Memory B cell (primary cell): ENCODE data around the gene IRAK3.
A peak's percentile ranks its signal among the peaks of the same experiment; 100 is the strongest.
"Not testable (repeated sequence)": the region's sequence is repeated elsewhere in the genome, so short reads cannot be mapped to it uniquely, and the experiment has no call there.

Experiments
- ATAC-seq: fragments of 150-1000 bp; cut with Tn5 transposase; 2 replicates; pipeline ENCODE4 v1.10.0; 2021; ENCODE audit warnings: low read depth, mild to moderate bottlenecking, moderate library complexity
- DNase-seq, 2 donors: peaks; one replicate each; pipeline ENCODE4 v3.0.0; 2022; ENCODE audit warnings: low spot score in 2 of 2
- H3K27ac Mint-ChIP-seq: one replicate; pipeline ENCODE4 v1.8.0; 2022; ENCODE audit warnings: mild to moderate bottlenecking, moderate library complexity, mixed read lengths
- H3K27me3 Mint-ChIP-seq: one replicate; pipeline ENCODE4 v1.8.0; 2022; ENCODE audit warnings: mixed read lengths
- H3K36me3 Mint-ChIP-seq: one replicate; pipeline ENCODE4 v1.8.0; 2022; ENCODE audit warnings: mild to moderate bottlenecking, mixed read lengths
- H3K4me1 Mint-ChIP-seq: one replicate; pipeline ENCODE4 v1.8.0; 2022; ENCODE audit warnings: mixed read lengths
- H3K4me3 Mint-ChIP-seq: one replicate; pipeline ENCODE4 v1.8.0; 2022; ENCODE audit warnings: mild to moderate bottlenecking, moderate library complexity, mixed read lengths
- H3K9me3 Mint-ChIP-seq: one replicate; pipeline ENCODE4 v1.8.0; 2022; ENCODE audit warnings: mixed read lengths

Gene IRAK3

DNA sequence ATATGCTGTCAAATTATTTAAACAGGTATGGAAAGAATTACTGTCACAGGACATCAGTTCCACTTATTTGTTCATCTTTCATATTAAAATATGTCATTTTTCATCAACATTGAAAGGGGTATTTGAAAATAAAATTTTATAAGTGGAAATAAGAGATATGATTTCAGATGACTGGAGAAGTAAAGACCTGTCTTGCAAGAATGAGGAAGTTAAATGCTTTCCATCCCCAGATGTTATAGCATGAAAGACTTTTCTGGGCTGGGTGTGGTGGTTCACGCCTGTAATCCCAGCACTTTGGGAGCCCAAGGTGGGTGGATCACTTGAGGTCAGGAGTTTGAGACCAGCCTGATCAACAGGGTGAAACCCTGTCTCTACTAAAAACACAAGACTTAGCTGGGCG is 22.6 kb downstream of the IRAK3 start:
- H3K4me1 Mint-ChIP-seq, H3K27me3 Mint-ChIP-seq, H3K36me3 Mint-ChIP-seq, DNase-seq, H3K4me3 Mint-ChIP-seq, H3K27ac Mint-ChIP-seq, H3K9me3 Mint-ChIP-seq: not testable (repeated sequence)
- ATAC-seq: peak; percentile 42

DNA sequence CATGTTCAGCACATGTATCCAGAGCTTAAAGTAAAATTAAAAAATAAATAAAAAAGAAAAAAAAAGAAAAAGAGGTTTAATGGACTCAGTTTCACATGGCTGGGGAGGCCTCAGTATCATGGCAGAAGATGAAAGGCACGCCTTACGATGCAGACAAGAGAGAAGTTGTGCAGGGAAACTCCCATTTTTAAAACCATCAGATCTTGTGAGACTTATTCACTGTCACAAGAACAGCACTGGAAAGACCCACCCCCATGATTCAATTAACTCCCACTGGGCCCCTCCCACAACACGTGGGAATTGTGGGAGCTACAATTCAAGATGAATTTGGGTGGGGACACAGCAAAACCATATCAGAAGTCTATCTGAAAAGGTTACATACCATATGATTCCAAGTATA is 24.0 kb downstream of the IRAK3 start:
- H3K4me3 Mint-ChIP-seq, ATAC-seq, H3K27ac Mint-ChIP-seq, DNase-seq, H3K9me3 Mint-ChIP-seq, H3K27me3 Mint-ChIP-seq, H3K36me3 Mint-ChIP-seq: not testable (repeated sequence)
- peaks cover 16% of the 10 kb centered on the region for H3K4me1 Mint-ChIP-seq

DNA sequence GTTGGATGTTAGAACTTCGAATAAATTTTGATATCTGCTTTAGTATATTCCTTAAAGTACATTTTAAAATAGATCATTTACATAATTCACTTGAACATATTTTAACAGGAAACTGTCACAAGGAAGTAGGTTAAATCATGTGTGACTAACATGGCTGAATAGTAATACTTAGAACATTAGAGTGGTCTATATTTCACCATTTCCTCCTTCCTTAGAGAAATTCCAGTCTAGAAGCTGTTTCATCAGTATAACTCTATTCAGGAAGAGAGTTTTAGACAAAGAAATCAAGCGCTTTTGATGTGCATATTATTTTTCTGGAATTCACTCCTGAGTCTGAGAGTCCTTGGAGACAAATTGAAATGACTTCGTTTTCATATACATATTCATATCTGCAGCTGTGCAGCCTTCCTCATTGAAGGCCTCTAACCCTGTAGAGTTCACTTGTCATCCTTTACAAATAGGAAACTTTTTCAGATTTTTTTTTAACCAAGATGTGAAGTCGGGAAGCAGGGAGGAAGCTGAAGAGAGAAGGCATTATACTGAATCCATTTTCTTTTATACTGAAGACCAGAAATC is 28.4 kb downstream of the IRAK3 start:
- Mint-ChIP-seq H3K9me3 (peaks cover 4% of the 10 kb centered on the region), H3K27ac (peak overlapping the region; percentile 85), H3K36me3 (peaks cover 6% of the 10 kb centered on the region), H3K27me3 (no peaks in the 10 kb centered on the region), H3K4me1 (peaks cover 12% of the 10 kb centered on the region), H3K4me3 (peak overlapping the region; percentile 29)
- ATAC-seq (peak; percentile 78), DNase-seq (no peak)

- Mint-ChIP-seq H3K36me3 (no peaks in the 10 kb centered on the region), H3K27ac (no peak overlapping the region), H3K4me1 (peaks cover 3% of the 10 kb centered on the region), H3K27me3 (peaks cover 6% of the 10 kb centered on the region), H3K4me3 (no peak overlapping the region), H3K9me3 (no peaks in the 10 kb centered on the region)
- ATAC-seq (no peak), DNase-seq (no peak)
Observed at GRCh38 chr12:66228462-66228861, 39.4 kb downstream of the IRAK3 start.

DNA sequence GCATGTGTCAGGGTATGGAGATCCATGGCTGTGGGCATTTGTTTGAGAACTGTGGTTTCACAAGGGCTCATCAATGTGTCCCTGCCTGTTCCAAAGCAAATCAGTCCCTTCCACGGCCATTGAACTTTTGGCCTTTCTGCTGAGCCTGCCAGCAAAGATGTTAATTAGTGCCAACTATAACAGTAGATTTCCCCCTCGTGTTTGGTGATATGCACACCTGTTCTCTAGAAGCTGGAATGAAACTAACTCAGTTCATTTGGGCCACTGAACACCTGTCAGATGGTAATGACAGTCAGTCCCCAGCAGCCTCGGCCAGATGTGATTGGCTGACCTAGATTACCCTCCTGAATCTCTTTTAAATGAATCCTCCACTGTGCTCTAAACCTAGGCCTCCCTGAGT is 43.2 kb downstream of the IRAK3 start:
- peaks cover 3% of the 10 kb centered on the region for H3K27me3 Mint-ChIP-seq
- DNase-seq: no peak
- ATAC-seq: no peak
- peaks cover 13% of the 10 kb centered on the region for H3K4me1 Mint-ChIP-seq
- H3K36me3 Mint-ChIP-seq: no peaks in the 10 kb centered on the region
- no peaks in the 10 kb centered on the region for H3K9me3 Mint-ChIP-seq
- no peak overlapping the region for H3K27ac Mint-ChIP-seq
- no peak overlapping the region for H3K4me3 Mint-ChIP-seq

DNA sequence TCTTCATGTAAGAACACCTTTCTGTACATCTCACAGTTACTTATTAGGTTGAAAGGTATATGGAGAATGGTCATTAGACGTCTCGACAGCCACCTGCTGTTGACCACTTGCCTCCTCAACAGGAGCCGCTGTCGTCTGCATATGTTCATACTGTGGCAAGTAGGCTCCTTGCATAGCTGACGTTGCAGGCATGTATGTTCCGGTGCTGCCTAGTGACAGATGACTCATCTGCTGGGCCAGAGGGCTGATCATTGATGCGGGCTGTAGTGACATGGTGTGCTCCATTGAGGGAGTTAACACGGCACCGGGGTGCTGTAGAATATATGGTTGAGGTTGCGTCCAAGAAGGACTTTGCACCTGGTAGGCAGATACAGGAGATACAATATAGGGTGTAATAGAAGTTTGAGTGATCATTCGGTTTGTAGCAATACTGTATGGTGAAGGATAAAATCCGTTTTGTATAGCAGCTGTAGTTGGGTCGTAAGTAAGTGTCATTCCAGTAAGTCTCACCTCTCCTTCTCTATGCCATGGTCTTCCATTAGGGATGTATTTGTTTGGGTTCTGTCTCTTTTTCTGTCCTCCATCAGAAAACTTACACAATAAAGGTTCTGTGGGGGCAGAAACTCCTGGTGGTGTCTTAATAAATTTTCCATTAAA is 45.2 kb downstream of the IRAK3 start:
- H3K4me3 Mint-ChIP-seq: peak overlapping the region; percentile 78
- not testable (repeated sequence) for H3K9me3 Mint-ChIP-seq, H3K36me3 Mint-ChIP-seq, H3K27me3 Mint-ChIP-seq
- peak; percentile 89 for ATAC-seq
- peak; percentile 60 to 70 for DNase-seq
- peak overlapping the region; percentile 68 for H3K27ac Mint-ChIP-seq
- peaks cover 13% of the 10 kb centered on the region for H3K4me1 Mint-ChIP-seq

DNA sequence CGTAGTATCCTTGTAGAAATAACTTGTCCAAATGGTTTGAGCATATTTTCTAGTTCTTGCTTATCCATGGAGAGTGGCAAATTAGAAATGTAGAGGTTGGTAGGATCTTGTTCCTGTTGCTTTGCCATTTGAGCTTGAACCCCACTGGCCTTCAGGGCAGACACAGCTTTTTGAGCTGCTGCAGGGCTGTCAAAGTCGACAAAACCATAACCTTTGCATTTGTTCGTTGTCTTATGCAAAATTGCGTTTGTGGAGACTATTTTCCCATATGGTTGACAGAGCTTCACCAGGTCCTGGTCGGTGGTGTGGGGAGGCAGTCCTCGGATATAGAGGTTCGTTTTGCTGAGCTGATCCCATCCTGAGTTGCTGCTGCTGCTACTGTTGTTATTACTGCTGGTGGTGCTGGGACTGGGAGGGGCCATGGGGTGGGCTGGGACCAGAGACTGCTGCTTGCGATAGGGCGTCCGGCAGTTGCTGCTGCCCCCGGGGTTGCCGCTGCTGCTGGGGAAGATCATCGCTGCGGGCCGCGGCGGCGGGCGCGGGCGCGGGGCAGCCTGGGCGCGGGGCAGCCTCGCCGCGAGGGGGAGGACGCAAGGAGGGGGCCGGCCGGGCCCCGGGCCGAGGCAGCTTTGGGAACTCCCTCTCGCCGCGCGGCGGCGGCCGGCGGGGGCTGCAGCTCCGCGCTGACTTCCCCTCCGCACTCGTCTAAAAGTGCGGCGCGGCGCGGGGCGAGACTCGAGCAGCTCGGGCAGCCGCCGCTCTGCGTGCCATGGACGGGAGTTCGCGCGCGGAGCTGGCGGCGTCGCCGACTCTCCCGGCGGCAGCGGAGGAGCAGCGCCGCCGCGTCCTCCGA is 46.0 kb downstream of the IRAK3 start:
- H3K27me3 Mint-ChIP-seq, H3K9me3 Mint-ChIP-seq, H3K36me3 Mint-ChIP-seq: not testable (repeated sequence)
- Mint-ChIP-seq H3K27ac (peak overlapping the region; percentile 68), H3K4me3 (peak overlapping the region; percentile 78), H3K4me1 (peaks cover 13% of the 10 kb centered on the region)
- ATAC-seq: peak; percentile 68
- DNase-seq: peak; percentile 39 to 59

DNA sequence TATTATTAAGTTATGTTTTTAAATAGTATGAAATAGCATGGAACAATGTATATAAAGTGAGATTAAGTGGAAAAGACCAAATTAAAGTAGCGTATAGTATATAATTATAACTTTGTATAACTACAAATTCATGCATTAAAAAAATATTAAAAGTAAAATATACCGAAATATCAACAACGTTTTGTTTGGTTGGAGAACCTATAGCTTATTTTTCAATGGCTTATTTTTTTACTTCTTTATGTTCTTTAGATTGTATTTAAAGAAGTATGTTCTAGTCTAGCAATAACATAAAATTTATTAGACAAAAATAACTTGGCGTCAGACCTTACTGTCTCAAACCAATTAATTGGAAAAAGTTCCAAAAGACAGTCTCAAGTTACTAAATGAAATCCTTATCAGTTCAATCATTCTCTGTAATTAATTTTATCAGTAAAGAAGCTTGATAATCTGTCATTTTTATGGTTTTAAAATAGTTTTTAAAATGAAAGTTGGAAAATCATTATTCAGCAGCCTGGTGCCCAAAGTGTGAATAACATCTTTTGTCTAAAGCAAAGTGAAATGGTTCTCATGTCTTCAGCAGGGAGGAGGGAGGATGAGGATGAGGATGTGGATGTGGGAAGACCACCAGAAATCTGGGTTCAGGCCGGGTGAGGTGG is 46.7 kb downstream of the IRAK3 start:
- ATAC-seq (no peak), DNase-seq (no peak)
- Mint-ChIP-seq H3K27me3 (peaks cover 1% of the 10 kb centered on the region), H3K4me1 (peaks cover 13% of the 10 kb centered on the region), H3K27ac (no peak overlapping the region), H3K9me3 (no peaks in the 10 kb centered on the region), H3K36me3 (no peaks in the 10 kb centered on the region), H3K4me3 (peak overlapping the region; percentile 43)

- not testable (repeated sequence) for ATAC-seq, H3K4me3 Mint-ChIP-seq, H3K27ac Mint-ChIP-seq, H3K9me3 Mint-ChIP-seq, DNase-seq, H3K36me3 Mint-ChIP-seq, H3K27me3 Mint-ChIP-seq
- peaks cover 13% of the 10 kb centered on the region for H3K4me1 Mint-ChIP-seq
Observed at GRCh38 chr12:66236282-66236675, 47.3 kb downstream of the IRAK3 start.

GRCh38 chr12:66236969-66237368 is 48.0 kb downstream of the IRAK3 start:
- no peak for DNase-seq
- Mint-ChIP-seq H3K4me1 (peaks cover 13% of the 10 kb centered on the region), H3K27me3 (peaks cover 2% of the 10 kb centered on the region), H3K27ac (peak overlapping the region; percentile 21), H3K9me3 (no peaks in the 10 kb centered on the region), H3K4me3 (no peak overlapping the region), H3K36me3 (no peaks in the 10 kb centered on the region)
- no peak for ATAC-seq

DNA sequence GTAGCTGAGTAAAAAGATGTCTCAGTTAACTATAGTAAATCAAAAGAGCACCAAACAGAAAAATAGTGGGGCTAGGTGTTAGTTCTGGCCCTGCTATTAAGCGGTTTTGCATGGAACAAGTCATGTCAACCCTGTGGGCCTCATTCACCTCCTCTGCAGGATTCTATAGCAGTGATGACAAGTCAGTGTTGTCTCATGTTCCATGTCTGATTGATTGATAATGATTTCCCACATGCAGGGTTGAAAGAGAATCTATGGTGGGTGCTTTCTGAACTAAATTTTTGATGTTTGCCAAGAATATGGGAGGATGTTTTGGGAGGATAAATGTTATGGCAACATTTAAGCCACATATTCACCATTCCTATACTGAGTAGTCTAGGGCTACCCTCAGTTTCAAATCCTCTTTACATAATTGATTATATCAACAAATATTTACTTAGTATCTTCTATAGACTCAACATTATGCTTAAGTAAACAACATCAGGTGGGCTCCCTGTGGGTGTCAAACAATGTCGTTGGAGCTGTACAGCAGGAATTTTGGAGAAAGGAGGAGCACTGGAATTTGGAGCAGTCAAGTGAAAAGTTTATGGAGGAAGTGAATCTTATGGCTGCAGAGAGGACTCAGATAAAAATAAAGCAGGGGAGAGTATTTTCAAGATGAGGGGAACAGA is 48.6 kb downstream of the IRAK3 start:
- no peaks in the 10 kb centered on the region for H3K36me3 Mint-ChIP-seq
- ATAC-seq (no peak), DNase-seq (no peak)
- H3K4me1 Mint-ChIP-seq: peaks cover 10% of the 10 kb centered on the region
- no peak overlapping the region for H3K27ac Mint-ChIP-seq
- H3K27me3 Mint-ChIP-seq: peaks cover 4% of the 10 kb centered on the region
- H3K4me3 Mint-ChIP-seq: no peak overlapping the region
- no peaks in the 10 kb centered on the region for H3K9me3 Mint-ChIP-seq

DNA sequence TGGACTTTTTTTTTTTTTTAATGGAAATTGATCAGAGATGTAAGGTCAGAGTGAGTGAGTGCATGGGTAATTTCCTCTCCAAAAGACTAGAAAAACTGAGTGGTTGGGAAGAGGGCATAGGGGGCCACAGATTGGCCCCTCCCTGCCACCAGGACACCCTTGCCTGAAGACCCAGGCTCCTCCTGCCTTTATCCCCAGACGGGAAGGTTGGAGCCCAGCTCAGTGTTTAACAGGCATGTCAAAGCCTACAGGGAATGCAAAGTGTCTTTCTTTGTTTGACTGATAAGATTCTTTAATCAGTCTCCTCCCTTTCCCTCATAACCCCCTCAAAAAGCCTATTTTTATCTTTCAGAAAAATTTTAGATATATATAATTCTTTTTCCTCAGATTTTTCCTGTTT is 50.3 kb downstream of the IRAK3 start:
- ATAC-seq (no peak), DNase-seq (no peak)
- no peak overlapping the region for H3K27ac Mint-ChIP-seq
- H3K27me3 Mint-ChIP-seq: peaks cover 4% of the 10 kb centered on the region
- no peaks in the 10 kb centered on the region for H3K36me3 Mint-ChIP-seq
- peaks cover 5% of the 10 kb centered on the region for H3K4me1 Mint-ChIP-seq
- no peak overlapping the region for H3K4me3 Mint-ChIP-seq
- H3K9me3 Mint-ChIP-seq: no peaks in the 10 kb centered on the region

- H3K4me1 Mint-ChIP-seq: peaks cover 3% of the 10 kb centered on the region
- no peaks in the 10 kb centered on the region for H3K36me3 Mint-ChIP-seq
- no peak overlapping the region for H3K4me3 Mint-ChIP-seq
- no peak for DNase-seq
- no peak overlapping the region for H3K27ac Mint-ChIP-seq
- H3K27me3 Mint-ChIP-seq: peaks cover 6% of the 10 kb centered on the region
- H3K9me3 Mint-ChIP-seq: no peaks in the 10 kb centered on the region
- ATAC-seq: no peak
Observed at GRCh38 chr12:66240096-66240820, 51.2 kb downstream of the IRAK3 start.
